Uterus (tissue), 4 donors: ENCODE data around the gene GALNT7. TPM values are rescaled to one million over a fixed set of nuclear protein-coding genes. Genes with fewer than 3 reads are reported as not detected.

Source experiments
- DNase-seq, 2 donors: peaks; one replicate each; pipeline ENCODE4 v3.0.0-alpha.2; 2019 to 2020
- H3K27ac ChIP-seq, 2 donors: fragments of 200-600 bp; sonication (generic); 1 replicate in 1 of 2; 2 replicates in 1 of 2; pipeline ENCODE4 v1.5.1; 2016 to 2018
- H3K27me3 ChIP-seq, 2 donors: fragments of 200-600 bp; sonication (generic); one replicate each; pipeline ENCODE4 v1.5.1; 2018 to 2019; ENCODE audit warnings: control low read depth in 1 of 2
- H3K36me3 ChIP-seq, 2 donors: fragments of 200-600 bp; sonication (generic); one replicate each; pipeline ENCODE4 v1.5.1; 2019; ENCODE audit warnings: control low read depth in 1 of 2
- H3K4me1 ChIP-seq, 2 donors: fragments of 200-600 bp; sonication (generic); one replicate each; pipeline ENCODE4 v1.5.1; 2018 to 2019; ENCODE audit warnings: control low read depth in 1 of 2
- H3K4me3 ChIP-seq, 2 donors: fragments of 200-600 bp; sonication (generic); 1 replicate in 1 of 2; 2 replicates in 1 of 2; pipeline ENCODE4 v1.5.1; 2018 to 2019; ENCODE audit warnings: mild to moderate bottlenecking in 1 of 2
- H3K9me3 ChIP-seq, 2 donors: fragments of 200-600 bp; sonication (generic); one replicate each; pipeline ENCODE4 v1.5.1; 2019; ENCODE audit warnings: control low read depth in 1 of 2
- POLR2A ChIP-seq, 2 donors: fragments of 450-650 bp; IDR thresholded peaks; one replicate each; pipeline ENCODE4 v1.6.1; 2016; ENCODE audit warnings: antibody characterized with exemption in 2 of 2, mild to moderate bottlenecking in 1 of 2, moderate library complexity in 1 of 2
- intact Hi-C: fragments of 100-400 bp; cut with DNase I; formaldehyde crosslinking; loops from one replicate; pipeline ENCODE4 v1.15.1; 2023; ENCODE audit warnings: low total_unique reads
- total RNA-seq, 4 donors: library from RNA; depleted of rRNA in 3 of 4; stranded (reverse); fragments of >200 nt in 3 of 4; gene quantifications; one replicate each; pipeline versions ENCODE4 v1.1.0 to v1.2.4, GENCODE V29; 2014 to 2023
- TF ChIP-seq, protein P1 (sequence below), 4 experiments: fragments of 200-600 bp in 2 of 4; fragments of 450-650 bp in 2 of 4; sonication (generic) in 2 of 4; IDR thresholded peaks; one replicate each; pipeline ENCODE4 v1.5.1; 2016 to 2019; ENCODE audit warnings: antibody characterized with exemption in 4 of 4, mild to moderate bottlenecking in 2 of 4, moderate library complexity in 1 of 4
- donor health status: DM: yes; HTN: yes; CAD: no.

The GALNT7 gene
- total RNA-seq, 4 donors from 2014 or later: 7.7 to 48.2 (median 19.2) TPM

DNA sequence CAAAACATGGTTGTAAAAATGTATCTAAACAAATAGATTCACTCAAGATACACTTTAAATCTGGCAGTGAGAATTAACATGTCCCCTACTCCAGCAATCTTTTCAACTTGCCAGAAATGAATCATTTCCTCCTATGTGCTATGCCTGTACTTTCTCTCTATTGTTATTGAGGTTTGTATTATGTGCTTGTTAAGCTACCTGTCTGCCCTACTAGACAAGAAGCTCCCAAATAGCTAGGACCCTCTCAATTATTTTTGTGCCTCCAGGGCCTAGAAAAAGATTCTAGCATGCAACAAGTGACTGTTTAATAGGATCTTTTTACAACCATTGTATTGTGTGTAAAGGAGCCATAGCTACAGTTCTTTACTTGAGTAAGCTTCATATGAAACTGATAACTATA is 198.7 kb downstream of the GALNT7 start:
- intact Hi-C loops: loop anchor here (5.0 kb wide), 1 partner anchor 35 kb away; the partner anchor contains the start of gene HMGB2
- H3K27ac ChIP-seq: peak overlapping the region; percentile 18 to 32
- H3K36me3 ChIP-seq: no peaks in the 10 kb centered on the region
- no peak overlapping the region for H3K4me3 ChIP-seq
- H3K27me3 ChIP-seq: no peaks in the 10 kb centered on the region
- DNase-seq: no peak
- TF ChIP-seq, protein P1, sequence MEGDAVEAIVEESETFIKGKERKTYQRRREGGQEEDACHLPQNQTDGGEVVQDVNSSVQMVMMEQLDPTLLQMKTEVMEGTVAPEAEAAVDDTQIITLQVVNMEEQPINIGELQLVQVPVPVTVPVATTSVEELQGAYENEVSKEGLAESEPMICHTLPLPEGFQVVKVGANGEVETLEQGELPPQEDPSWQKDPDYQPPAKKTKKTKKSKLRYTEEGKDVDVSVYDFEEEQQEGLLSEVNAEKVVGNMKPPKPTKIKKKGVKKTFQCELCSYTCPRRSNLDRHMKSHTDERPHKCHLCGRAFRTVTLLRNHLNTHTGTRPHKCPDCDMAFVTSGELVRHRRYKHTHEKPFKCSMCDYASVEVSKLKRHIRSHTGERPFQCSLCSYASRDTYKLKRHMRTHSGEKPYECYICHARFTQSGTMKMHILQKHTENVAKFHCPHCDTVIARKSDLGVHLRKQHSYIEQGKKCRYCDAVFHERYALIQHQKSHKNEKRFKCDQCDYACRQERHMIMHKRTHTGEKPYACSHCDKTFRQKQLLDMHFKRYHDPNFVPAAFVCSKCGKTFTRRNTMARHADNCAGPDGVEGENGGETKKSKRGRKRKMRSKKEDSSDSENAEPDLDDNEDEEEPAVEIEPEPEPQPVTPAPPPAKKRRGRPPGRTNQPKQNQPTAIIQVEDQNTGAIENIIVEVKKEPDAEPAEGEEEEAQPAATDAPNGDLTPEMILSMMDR (IDR thresholded peaks at IDR 0.05): no peak
- TF ChIP-seq POLR2A (IDR thresholded peaks at IDR 0.05): no peak
- H3K4me1 ChIP-seq: peaks cover 0 to 9% of the 10 kb centered on the region in 2 donors
- no peaks in the 10 kb centered on the region for H3K9me3 ChIP-seq

DNA sequence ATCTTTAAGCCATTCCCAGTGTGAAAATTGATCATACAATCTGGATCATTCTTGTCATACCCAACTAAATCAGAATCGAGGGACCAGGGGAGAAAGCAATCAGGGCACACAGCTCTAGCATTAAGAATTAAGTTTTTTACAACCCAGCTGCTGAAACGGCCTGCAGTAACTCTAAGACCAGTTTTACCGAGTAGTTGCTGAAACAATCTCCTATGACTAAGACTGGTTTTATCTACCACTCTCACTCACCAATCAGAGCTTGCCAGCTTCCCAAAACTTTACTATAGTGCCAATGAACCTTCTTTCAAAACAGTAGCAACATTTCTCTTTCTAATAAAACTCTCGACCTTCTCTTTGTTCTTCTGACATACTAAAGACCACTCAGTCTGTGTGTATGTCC is 199.3 kb downstream of the GALNT7 start:
- H3K27me3 ChIP-seq: no peaks in the 10 kb centered on the region
- H3K36me3 ChIP-seq: no peaks in the 10 kb centered on the region
- intact Hi-C loops: loop anchor here (5.0 kb wide), 1 partner anchor 36 kb away; the partner anchor contains the start of gene HMGB2
- no peaks in the 10 kb centered on the region for H3K9me3 ChIP-seq
- peak overlapping the region; percentile 5 to 32 for H3K27ac ChIP-seq
- TF ChIP-seq POLR2A (IDR thresholded peaks at IDR 0.05): no peak
- DNase-seq: no peak
- H3K4me3 ChIP-seq: peak overlapping the region in 1 of 2 donors; percentile 85
- peaks cover 0 to 9% of the 10 kb centered on the region in 2 donors for H3K4me1 ChIP-seq

DNA sequence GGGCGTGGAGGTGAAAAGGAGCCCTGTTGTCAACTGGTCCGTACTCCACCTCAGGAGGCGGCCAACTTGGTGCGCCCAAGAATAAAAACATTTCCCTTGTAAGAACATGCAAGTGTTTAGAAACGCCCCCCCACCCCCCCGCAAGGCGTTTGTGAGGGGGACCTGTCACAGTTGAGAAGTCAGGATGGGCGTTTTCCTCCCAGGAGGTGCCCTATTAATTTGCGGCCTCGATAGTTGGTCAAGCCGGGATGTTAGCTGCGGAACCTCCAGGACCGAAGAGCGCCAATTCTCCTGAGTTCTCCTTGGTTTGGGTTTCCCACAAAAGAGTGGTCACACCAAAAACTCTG is 201.5 kb downstream of the GALNT7 start:
- Histone ChIP-seq H3K4me3 (peak overlapping the region; percentile 69 to 85), H3K27me3 (no peaks in the 10 kb centered on the region), H3K27ac (peak overlapping the region; percentile 93 to 100), H3K36me3 (no peaks in the 10 kb centered on the region), H3K9me3 (no peaks in the 10 kb centered on the region), H3K4me1 (peaks cover 0 to 9% of the 10 kb centered on the region in 2 donors)
- peak; percentile 65 to 77 for DNase-seq
- intact Hi-C loops: no loop called here
- TF ChIP-seq POLR2A (IDR thresholded peaks at IDR 0.05): no peak
- TF ChIP-seq, protein P1 (IDR thresholded peaks at IDR 0.05): no peak

DNA sequence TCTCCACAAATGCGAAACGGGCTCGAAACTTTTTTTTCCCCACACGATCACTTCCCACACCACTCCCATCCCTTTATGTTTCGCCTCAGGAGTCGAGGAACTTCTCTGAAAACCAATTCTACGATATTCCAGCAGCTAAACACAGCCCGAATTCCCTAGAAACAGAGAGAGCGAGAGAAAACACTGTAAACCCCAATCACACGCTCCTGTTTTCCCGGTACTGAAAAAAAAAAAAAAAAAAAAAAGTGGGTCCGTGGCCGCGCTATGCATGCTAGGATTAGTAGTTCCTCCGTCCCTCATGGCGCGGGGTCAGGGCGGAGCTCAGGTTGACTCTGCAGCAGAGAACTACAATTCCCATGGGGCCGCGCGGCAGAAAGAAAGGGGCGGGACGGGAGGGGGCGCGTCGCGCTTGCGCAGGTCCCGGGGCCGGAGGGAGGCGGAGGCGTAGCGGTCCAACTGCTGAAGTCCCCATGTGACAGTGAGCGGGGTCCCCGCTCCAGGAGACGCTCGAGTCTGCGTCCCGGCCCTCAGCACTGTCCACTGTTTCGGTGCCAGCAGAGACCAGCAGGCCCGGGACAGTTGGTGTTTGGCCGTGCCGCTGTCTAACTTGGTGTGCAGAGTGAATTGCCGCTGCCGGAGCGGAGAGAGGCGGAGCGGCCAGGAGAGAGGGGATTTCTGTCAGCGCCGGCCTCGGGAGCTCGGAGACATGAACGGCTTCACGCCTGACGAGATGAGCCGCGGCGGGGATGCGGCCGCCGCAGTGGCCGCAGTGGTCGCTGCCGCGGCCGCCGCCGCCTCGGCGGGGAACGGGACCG is 202.1 kb downstream of the GALNT7 start, which contains the start of gene SAP30:
TSS of gene SAP30 (plus strand) at position 478 of the 815 bp plus-strand sequence. CDS start at position 707, 229 bp downstream.
- no peaks in the 10 kb centered on the region for H3K36me3 ChIP-seq
- intact Hi-C loops: no loop called here
- H3K4me1 ChIP-seq: peaks cover 0 to 9% of the 10 kb centered on the region in 2 donors
- TF ChIP-seq POLR2A (IDR thresholded peaks at IDR 0.05): peak; percentile 97 to 98
- TF ChIP-seq, protein P1 (IDR thresholded peaks at IDR 0.05): peak in 1 of 4 experiments; percentile 14
- peak within 1 kb of the TSS; percentile 93 to 100 for H3K27ac ChIP-seq
- H3K9me3 ChIP-seq: no peaks in the 10 kb centered on the region
- H3K4me3 ChIP-seq: peak within 1 kb of the TSS; percentile 69 to 85
- peak; percentile 98 to 99 for DNase-seq
- no peaks in the 10 kb centered on the region for H3K27me3 ChIP-seq

DNA sequence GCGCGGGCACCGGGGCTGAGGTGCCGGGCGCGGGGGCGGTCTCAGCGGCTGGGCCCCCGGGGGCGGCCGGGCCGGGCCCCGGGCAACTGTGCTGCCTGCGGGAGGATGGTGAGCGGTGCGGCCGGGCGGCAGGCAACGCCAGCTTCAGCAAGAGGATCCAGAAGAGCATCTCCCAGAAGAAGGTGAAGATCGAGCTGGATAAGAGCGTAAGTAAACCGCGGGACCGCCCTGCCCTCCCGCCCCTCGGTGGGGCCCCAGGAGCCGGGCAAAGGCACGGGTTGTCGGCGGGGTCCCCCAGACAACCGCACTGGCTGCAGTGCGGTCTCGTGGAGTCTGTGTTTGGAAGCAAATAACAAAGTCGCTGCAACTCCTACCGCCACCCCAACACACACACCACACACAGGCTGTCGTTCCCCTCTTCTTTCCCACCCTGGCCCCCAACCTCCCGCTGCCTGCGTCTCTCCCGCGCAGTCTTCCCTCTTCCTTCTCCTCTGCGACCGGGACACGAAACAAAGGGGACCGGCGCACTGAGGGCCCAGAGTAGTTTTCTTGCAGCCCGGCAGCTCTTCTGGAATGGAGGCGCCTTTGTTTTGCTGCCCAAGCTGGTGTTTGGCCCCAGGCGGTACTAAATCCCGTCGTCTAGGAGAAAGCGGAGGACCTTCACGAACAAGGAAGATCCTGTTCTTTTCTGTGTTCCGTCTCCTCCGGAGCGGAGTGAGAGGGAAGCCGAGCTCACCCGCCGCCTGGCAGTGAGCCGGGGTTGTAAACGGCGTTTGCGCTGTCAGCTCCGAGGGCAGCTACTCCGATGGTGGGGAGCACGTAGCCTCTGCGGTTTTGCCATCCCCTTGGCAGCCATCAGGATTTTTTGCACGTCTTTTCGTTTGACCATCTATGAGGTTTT is 202.9 kb downstream of the GALNT7 start:
- Histone ChIP-seq H3K4me1 (peaks cover 0 to 9% of the 10 kb centered on the region in 2 donors), H3K27ac (peak overlapping the region; percentile 93 to 97), H3K4me3 (peak overlapping the region; percentile 69 to 85), H3K27me3 (no peaks in the 10 kb centered on the region), H3K36me3 (no peaks in the 10 kb centered on the region), H3K9me3 (no peaks in the 10 kb centered on the region)
- intact Hi-C loops: no loop called here
- TF ChIP-seq POLR2A (IDR thresholded peaks at IDR 0.05): peak; percentile 10 to 42
- TF ChIP-seq, protein P1 (IDR thresholded peaks at IDR 0.05): no peak
- DNase-seq: peak; percentile 68 to 70
